Epithelial cell of prostate (primary cell): Measurements from ENCODE around the gene NEAT1.

Experiments used
- DNase-seq: peaks from one replicate; pipeline ENCODE4 v3.0.0-alpha.2; 2011; ENCODE audit warnings: low read depth, low spot score
- H3K27ac ChIP-seq: fragments of 450-650 bp; 2 replicates; pipeline ENCODE4 v1.5.1; 2017; ENCODE audit warnings: mild to moderate bottlenecking

Gene NEAT1

GRCh38 chr11:65388731-65389130, 33.9 kb upstream of the NEAT1 start:
- no peak for DNase-seq
- H3K27ac ChIP-seq: no peak overlapping the region

- no peak for DNase-seq
- no peak overlapping the region for H3K27ac ChIP-seq
Measured at GRCh38 chr11:65389294-65389980, 33.2 kb upstream of the NEAT1 start.

GRCh38 chr11:65390099-65390941, 32.3 kb upstream of the NEAT1 start:
- peak overlapping the region; percentile 33 for H3K27ac ChIP-seq
- DNase-seq: no peak

- DNase-seq: no peak
- H3K27ac ChIP-seq: peak overlapping the region; percentile 33
Measured at GRCh38 chr11:65390996-65391395, 31.6 kb upstream of the NEAT1 start.

GRCh38 chr11:65392186-65392829, 30.3 kb upstream of the NEAT1 start:
- DNase-seq: no peak
- H3K27ac ChIP-seq: no peak overlapping the region

GRCh38 chr11:65392899-65393298, 29.7 kb upstream of the NEAT1 start:
- H3K27ac ChIP-seq: no peak overlapping the region
- DNase-seq: no peak

- H3K27ac ChIP-seq: no peak overlapping the region
- DNase-seq: no peak
Measured at GRCh38 chr11:65393513-65394079, 29.0 kb upstream of the NEAT1 start.

GRCh38 chr11:65394125-65394536, 28.5 kb upstream of the NEAT1 start:
- DNase-seq: no peak

GRCh38 chr11:65395961-65396530, 26.6 kb upstream of the NEAT1 start:
- no peak for DNase-seq
- H3K27ac ChIP-seq: no peak overlapping the region

More at GRCh38 chr11:65394125-65394536, 28.5 kb upstream of the NEAT1 start:
- H3K27ac ChIP-seq: no peak overlapping the region

- DNase-seq: no peak
- H3K27ac ChIP-seq: no peak overlapping the region
Measured at GRCh38 chr11:65396769-65397745, 25.5 kb upstream of the NEAT1 start.

GRCh38 chr11:65398362-65398910, 24.2 kb upstream of the NEAT1 start:
- no peak for DNase-seq
- no peak overlapping the region for H3K27ac ChIP-seq

- H3K27ac ChIP-seq: no peak overlapping the region
- DNase-seq: no peak
Measured at GRCh38 chr11:65399249-65399648, 23.3 kb upstream of the NEAT1 start.

GRCh38 chr11:65399845-65400244, 22.8 kb upstream of the NEAT1 start:
- H3K27ac ChIP-seq: no peak overlapping the region
- no peak for DNase-seq

GRCh38 chr11:65400307-65401072, 22.1 kb upstream of the NEAT1 start:
- no peak for DNase-seq
- H3K27ac ChIP-seq: no peak overlapping the region

- DNase-seq: no peak
- no peak overlapping the region for H3K27ac ChIP-seq
Measured at GRCh38 chr11:65401073-65401802, 21.4 kb upstream of the NEAT1 start.

GRCh38 chr11:65401803-65402248, 20.8 kb upstream of the NEAT1 start:
- DNase-seq: no peak
- H3K27ac ChIP-seq: no peak overlapping the region

- no peak for DNase-seq
- no peak overlapping the region for H3K27ac ChIP-seq
Measured at GRCh38 chr11:65402790-65403189, 19.8 kb upstream of the NEAT1 start.
